K562 (cell line): Measurements from ENCODE around the gene S100A3. TPM values are rescaled to one million over a fixed set of nuclear protein-coding genes. Genes with fewer than 3 reads are reported as not detected.

Experiments used
- ASH1L ChIP-seq: fragments of 450-650 bp; IDR thresholded peaks from 2 replicates; pipeline ENCODE4 v1.6.1; 2018; ENCODE audit warnings: borderline replicate concordance, mild to moderate bottlenecking, low read depth; ENCODE audit not compliant: partially characterized antibody
- BHLHE40 ChIP-seq: IDR thresholded peaks from 2 replicates; pipeline ENCODE4 v1.6.1; 2011; ENCODE audit warnings: low read length, improper control_type of control experiment
- MXI1 ChIP-seq: IDR thresholded peaks from 2 replicates; pipeline ENCODE4 v1.6.1; 2011; ENCODE audit warnings: low read depth, mild to moderate bottlenecking, improper control_type of control experiment, low read length
- MYNN ChIP-seq, 2 experiments: sonication (generic); formaldehyde crosslinking in 1 of 2; IDR thresholded peaks; 2 replicates each; pipeline versions ENCODE4 v1.5.0 to v1.6.1; 2016 to 2020; ENCODE audit warnings: antibody characterized with exemption in 1 of 2, missing genetic modification reagents in 1 of 2
- NR0B1 ChIP-seq: fragments of 450-650 bp; IDR thresholded peaks from one replicate; pipeline ENCODE4 v1.6.1; 2018; ENCODE audit warnings: mild to moderate bottlenecking, moderate library complexity; ENCODE audit not compliant: partially characterized antibody
- NR2F6 ChIP-seq: fragments of 450-650 bp; formaldehyde crosslinking; IDR thresholded peaks from 2 replicates; pipeline ENCODE4 v1.4.0; 2020; ENCODE audit warnings: mild to moderate bottlenecking
- NR3C1 ChIP-seq: sonication (generic); formaldehyde crosslinking; IDR thresholded peaks from 2 replicates; pipeline ENCODE4 v1.8.1; 2022; ENCODE audit warnings: missing genetic modification reagents
- POLR2AphosphoS5 ChIP-seq: IDR thresholded peaks from 2 replicates; pipeline ENCODE4 v1.6.1; 2011; ENCODE audit warnings: mild to moderate bottlenecking, low read depth, low read length, moderate library complexity; ENCODE audit not compliant: control insufficient read depth, insufficient read depth
- RB1 ChIP-seq: fragments of 450-650 bp; IDR thresholded peaks from 2 replicates; pipeline ENCODE4 v1.6.1; 2017; ENCODE audit warnings: low read depth, mild to moderate bottlenecking
- SMARCA5 ChIP-seq: fragments of 450-650 bp; IDR thresholded peaks from 2 replicates; pipeline ENCODE4 v1.6.1; 2016
- SP2 ChIP-seq: IDR thresholded peaks from 2 replicates; pipeline ENCODE4 v1.6.1; 2011; ENCODE audit warnings: mild to moderate bottlenecking, low read depth, low read length, moderate library complexity; ENCODE audit not compliant: poor library complexity, severe bottlenecking; ENCODE audit errors: extremely low read depth
- YY1 ChIP-seq, 3 experiments: IDR thresholded peaks; 2 replicates each; pipeline ENCODE4 v1.6.1; 2011; ENCODE audit warnings: low read length in 2 of 3, mild to moderate bottlenecking in 2 of 3, moderate library complexity in 2 of 3, borderline replicate concordance in 1 of 3, control low read depth in 1 of 3, low read depth in 1 of 3; ENCODE audit not compliant: insufficient read depth in 3 of 3, insufficient replicate concordance in 2 of 3, control insufficient read depth in 1 of 3, insufficient read length in 1 of 3; ENCODE audit errors: extremely low read depth in 1 of 3
- ZBTB26 ChIP-seq: fragments of 450-650 bp; formaldehyde crosslinking; IDR thresholded peaks from 2 replicates; pipeline ENCODE4 v1.4.0; 2022; ENCODE audit warnings: missing genetic modification characterization
- ZNF143 ChIP-seq: sonication (generic); formaldehyde crosslinking; IDR thresholded peaks from 2 replicates; pipeline ENCODE4 v1.9.0; 2022; ENCODE audit warnings: mild to moderate bottlenecking, missing genetic modification reagents
- ZNF785 ChIP-seq: fragments of 250-450 bp; sonication (Bioruptor Pico); IDR thresholded peaks from 2 replicates; pipeline ENCODE4 v1.4.0; 2020; ENCODE audit warnings: mild to moderate bottlenecking
- polyA plus RNA-seq, 8 experiments: library from polyadenylated mRNA; depleted of rRNA in 4 of 8; stranded (reverse) in 5 of 8; unstranded in 3 of 8; fragments of >200 nt; fragmentation: Nextera tagmentation in 2 of 8; fragmentation: Illumina TruSeq in 1 of 8; extraction: Ambion mirVana in 2 of 8; extraction: Trizol in 1 of 8; gene quantifications; 2 replicates each; pipeline versions ENCODE4 v1.2.1 to v1.2.3, GENCODE V29; 2011 to 2014; ENCODE audit warnings: inconsistent platforms in 1 of 8, missing spikeins in 1 of 8
- total RNA-seq, 7 experiments: library from RNA; depleted of rRNA in 6 of 7; stranded (reverse); fragments of >200 nt in 6 of 7; fragmentation: Illumina TruSeq in 2 of 7; extraction: Trizol in 2 of 7; gene quantifications; 2 replicates each; pipeline versions ENCODE4 v1.2.1 to v1.2.3, GENCODE V29; 2011 to 2021; ENCODE audit warnings: low replicate concordance in 1 of 7
- TF ChIP-seq, protein P1 (sequence below), 2 experiments: fragments of 450-650 bp; conservative IDR thresholded peaks; 2 replicates each; pipeline ENCODE4 v1.6.1; 2017; ENCODE audit warnings: mild to moderate bottlenecking in 2 of 2, moderate library complexity in 2 of 2
- TF ChIP-seq, protein P2 (sequence below): fragments of 450-650 bp; IDR thresholded peaks from 2 replicates; pipeline ENCODE4 v1.6.1; 2018; ENCODE audit not compliant: partially characterized antibody

S100A3 gene
- total and polyA plus RNA-seq, 9 of the 15 experiments (the other 6 are each of a cell fraction or from before 2014, with no cell fraction given) = 0.08 to 1.7 (median 0.18) TPM; not detected in 4

GRCh38 chr1:153532769-153533599, 16.1 kb downstream of the S100A3 start (continued):
- TF ChIP-seq ASH1L = no peak
- TF ChIP-seq, protein P1, sequence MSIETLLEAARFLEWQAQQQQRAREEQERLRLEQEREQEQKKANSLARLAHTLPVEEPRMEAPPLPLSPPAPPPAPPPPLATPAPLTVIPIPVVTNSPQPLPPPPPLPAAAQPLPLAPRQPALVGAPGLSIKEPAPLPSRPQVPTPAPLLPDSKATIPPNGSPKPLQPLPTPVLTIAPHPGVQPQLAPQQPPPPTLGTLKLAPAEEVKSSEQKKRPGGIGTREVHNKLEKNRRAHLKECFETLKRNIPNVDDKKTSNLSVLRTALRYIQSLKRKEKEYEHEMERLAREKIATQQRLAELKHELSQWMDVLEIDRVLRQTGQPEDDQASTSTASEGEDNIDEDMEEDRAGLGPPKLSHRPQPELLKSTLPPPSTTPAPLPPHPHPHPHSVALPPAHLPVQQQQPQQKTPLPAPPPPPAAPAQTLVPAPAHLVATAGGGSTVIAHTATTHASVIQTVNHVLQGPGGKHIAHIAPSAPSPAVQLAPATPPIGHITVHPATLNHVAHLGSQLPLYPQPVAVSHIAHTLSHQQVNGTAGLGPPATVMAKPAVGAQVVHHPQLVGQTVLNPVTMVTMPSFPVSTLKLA (conservative IDR thresholded peaks at IDR 0.05) = 0 out of 4 replicates have a peak, but pooled peaks of 1 of the 2 experiments have one; percentile 15
- no peak for TF ChIP-seq ZNF785 (CRISPR knock-in tag)
- TF ChIP-seq ZBTB26 = no peak
- peak; percentile 78; the same call in 1 of the 2 replicates for TF ChIP-seq MYNN (IDR thresholded peaks at IDR 0.05)
- TF ChIP-seq MYNN (CRISPR knock-in tag; IDR thresholded peaks at IDR 0.05) = no peak
- TF ChIP-seq MXI1 = no peak
- TF ChIP-seq RB1 = peak; percentile 50; the same call in 1 of the 2 replicates
- TF ChIP-seq, protein P2, sequence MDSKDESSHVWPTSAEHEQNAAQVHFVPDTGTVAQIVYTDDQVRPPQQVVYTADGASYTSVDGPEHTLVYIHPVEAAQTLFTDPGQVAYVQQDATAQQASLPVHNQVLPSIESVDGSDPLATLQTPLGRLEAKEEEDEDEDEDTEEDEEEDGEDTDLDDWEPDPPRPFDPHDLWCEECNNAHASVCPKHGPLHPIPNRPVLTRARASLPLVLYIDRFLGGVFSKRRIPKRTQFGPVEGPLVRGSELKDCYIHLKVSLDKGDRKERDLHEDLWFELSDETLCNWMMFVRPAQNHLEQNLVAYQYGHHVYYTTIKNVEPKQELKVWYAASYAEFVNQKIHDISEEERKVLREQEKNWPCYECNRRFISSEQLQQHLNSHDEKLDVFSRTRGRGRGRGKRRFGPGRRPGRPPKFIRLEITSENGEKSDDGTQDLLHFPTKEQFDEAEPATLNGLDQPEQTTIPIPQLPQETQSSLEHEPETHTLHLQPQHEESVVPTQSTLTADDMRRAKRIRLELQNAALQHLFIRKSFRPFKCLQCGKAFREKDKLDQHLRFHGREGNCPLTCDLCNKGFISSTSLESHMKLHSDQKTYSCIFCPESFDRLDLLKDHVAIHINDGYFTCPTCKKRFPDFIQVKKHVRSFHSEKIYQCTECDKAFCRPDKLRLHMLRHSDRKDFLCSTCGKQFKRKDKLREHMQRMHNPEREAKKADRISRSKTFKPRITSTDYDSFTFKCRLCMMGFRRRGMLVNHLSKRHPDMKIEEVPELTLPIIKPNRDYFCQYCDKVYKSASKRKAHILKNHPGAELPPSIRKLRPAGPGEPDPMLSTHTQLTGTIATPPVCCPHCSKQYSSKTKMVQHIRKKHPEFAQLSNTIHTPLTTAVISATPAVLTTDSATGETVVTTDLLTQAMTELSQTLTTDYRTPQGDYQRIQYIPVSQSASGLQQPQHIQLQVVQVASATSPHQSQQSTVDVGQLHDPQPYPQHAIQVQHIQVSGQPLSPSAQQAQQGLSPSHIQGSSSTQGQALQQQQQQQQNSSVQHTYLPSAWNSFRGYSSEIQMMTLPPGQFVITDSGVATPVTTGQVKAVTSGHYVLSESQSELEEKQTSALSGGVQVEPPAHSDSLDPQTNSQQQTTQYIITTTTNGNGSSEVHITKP = peak; percentile 15
- no peak for TF ChIP-seq POLR2AphosphoS5
- TF ChIP-seq NR2F6 (CRISPR knock-in tag) = no peak
- TF ChIP-seq YY1 (IDR thresholded peaks at IDR 0.05; ENCODE audit: borderline replicate concordance in 1 of 3, control insufficient read depth in 1 of 3, extremely low read depth in 1 of 3, insufficient read depth in 3 of 3, insufficient read length in 1 of 3, insufficient replicate concordance in 2 of 3, low read depth in 1 of 3, low read length in 2 of 3) = peak in 2 of 3 experiments; percentile 19 to 60
- 0 out of 2 replicates have a peak, but pooled peaks have one; percentile 25 for TF ChIP-seq BHLHE40
- TF ChIP-seq ZNF143 (CRISPR knock-in tag) = no peak
- TF ChIP-seq SMARCA5 = no peak
- TF ChIP-seq SP2 = no peak
- no peak for TF ChIP-seq NR3C1 (CRISPR knock-in tag)
- TF ChIP-seq NR0B1 = no peak
